NCI-H2196 (cell line): ENCODE results near the gene PPP1R14C.
"Not testable (repeated sequence)": the region's sequence is repeated elsewhere in the genome, so short reads cannot be mapped to it uniquely, and the experiment has no call there.

Experiments
- DNase-seq: peaks from one replicate; lab custom pipeline; 2025; ENCODE audit not compliant: unreplicated experiment; lab: John Stamatoyannopoulos, UW

Gene PPP1R14C

GRCh38 chr6:150212778-150213177, 69.9 kb downstream of the PPP1R14C start:
- no peak for DNase-seq

GRCh38 chr6:150213301-150213700, 70.5 kb downstream of the PPP1R14C start:
- DNase-seq: no peak

DNA sequence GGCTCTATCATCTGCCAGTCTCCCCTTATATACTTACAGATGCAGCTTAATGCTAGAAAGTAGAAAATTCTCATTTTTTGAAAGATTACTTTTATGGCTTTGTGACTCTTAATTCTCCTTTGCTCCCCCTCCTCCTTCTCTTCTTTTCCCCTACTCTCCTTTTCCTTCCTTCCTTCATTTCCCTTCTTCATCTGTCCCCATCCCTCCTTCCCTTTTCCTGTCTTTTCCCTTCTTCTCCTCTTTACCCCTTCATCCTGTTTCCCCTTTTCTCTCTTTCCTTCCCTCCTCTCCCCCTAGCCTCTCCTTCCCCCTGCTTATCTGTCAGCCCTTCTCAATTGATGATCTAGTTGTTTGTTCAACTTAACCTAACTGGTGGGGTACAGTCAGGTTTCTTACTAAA, 71.5 kb downstream of the PPP1R14C start:
- no peak for DNase-seq

GRCh38 chr6:150220634-150221551, 78.0 kb downstream of the PPP1R14C start:
- no peak for DNase-seq

- DNase-seq: no peak
Measured at GRCh38 chr6:150224820-150225219, 82.0 kb downstream of the PPP1R14C start.

DNA sequence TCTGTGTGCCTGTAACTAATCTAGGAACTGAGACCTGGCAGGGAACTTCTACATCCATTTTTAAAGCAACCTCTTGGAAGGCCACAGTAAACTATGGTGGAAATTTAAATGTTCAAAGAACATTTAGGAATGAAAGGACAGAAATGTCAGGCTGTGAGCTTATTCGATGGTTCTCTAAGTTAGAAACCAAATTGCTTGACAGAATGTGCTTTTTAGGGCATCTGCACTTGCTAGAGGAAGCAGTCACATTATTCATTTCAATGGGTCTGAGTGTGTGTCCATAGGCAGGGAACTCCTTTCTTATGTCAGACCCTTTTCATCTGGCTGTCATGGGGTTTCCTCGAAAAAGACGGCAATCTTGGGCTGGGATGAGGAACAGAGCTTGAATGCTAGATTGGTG, 84.4 kb downstream of the PPP1R14C start:
- no peak for DNase-seq

DNA sequence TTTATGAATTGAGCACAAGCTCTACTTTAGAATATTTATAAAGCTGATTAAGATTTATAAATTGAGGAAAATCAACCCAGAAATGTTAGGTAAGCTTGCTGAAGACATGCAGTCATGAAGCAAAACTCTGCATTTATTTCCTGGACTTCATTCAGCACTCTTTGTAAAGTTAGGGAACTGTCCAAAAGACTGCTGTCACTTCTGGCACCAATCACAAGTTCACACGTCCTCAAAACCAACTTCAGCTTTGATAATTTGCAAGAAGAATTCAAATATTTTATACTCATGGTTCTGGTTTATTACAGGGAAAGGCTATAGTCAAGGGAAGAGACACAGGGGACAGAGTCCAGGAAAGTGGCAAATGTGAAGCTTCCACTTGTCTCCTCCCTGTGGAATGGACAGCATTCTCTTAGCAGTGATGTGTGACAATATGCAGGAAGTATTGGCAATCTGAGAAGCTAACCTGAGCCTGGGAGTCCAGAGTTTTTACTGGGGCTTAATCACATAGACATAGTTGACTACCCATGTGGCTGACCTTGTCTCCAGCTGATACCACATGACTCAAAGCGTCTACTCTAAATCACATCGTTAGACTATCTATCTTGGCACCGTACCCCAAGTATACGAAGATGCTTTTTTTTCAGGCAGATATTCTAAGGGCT, 85.4 kb downstream of the PPP1R14C start:
- no peak for DNase-seq

- no peak for DNase-seq
Measured at GRCh38 chr6:150229436-150230163, 86.8 kb downstream of the PPP1R14C start.

DNA sequence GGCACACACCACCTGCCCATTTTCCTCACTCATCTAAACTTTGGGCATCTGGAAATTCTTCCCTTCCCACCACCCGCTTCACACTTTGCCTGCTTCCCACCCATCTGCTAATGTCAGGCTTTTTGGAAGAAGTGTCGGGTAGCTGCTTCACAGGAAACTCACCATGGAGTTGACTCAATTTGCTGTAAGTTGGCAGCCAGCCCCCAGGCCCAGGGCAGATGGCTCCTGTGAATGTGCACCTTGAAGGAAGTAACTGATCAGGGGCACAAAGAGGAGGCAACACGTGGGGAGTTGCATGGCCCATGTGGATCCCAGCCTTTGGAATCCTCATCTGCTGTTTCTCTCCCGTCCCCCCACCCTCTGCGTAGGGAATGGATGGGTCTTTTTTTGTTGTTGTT, 87.3 kb downstream of the PPP1R14C start:
- DNase-seq: no peak

DNA sequence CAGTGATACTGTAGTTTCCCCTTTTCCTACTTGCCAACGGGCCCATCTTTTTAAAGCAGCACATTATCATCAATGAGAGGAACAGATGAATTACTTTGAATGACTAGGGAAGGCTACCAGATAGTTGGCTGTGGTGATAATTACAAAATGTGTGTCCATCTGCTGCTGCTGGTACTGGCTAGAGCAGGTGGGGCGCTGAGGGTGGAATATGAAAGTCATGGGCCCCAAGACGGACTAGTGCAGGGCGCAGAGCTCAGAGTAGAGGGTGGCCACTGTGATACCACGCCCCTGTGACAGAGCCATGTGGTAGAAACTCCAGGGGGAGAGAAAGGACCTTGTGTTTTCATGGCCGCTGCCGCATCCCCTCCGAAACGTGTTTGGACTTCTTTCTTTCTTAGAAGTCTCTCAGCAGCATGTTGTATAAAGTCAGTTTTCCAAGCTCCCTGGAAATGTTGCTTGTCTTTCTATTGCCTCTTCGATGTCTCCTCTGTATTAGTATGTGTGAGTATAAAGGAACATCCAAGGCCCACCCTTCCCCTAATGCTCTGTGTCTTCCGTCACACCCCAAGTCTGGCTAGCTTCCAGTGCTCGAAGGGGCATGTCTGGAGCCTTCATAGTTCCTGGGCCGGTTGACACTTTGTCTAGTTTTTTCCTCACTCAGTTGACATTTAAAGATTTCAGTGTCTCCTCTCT, 88.1 kb downstream of the PPP1R14C start:
- no peak for DNase-seq

GRCh38 chr6:150231525-150231850, 88.6 kb downstream of the PPP1R14C start:
- DNase-seq: no peak

GRCh38 chr6:150233843-150234269, 91.0 kb downstream of the PPP1R14C start:
- DNase-seq: no peak

GRCh38 chr6:150235218-150235617, 92.4 kb downstream of the PPP1R14C start:
- DNase-seq: no peak

GRCh38 chr6:150236114-150236513, 93.3 kb downstream of the PPP1R14C start:
- no peak for DNase-seq

- no peak for DNase-seq
Measured at GRCh38 chr6:150236544-150236943, 93.7 kb downstream of the PPP1R14C start.

DNA sequence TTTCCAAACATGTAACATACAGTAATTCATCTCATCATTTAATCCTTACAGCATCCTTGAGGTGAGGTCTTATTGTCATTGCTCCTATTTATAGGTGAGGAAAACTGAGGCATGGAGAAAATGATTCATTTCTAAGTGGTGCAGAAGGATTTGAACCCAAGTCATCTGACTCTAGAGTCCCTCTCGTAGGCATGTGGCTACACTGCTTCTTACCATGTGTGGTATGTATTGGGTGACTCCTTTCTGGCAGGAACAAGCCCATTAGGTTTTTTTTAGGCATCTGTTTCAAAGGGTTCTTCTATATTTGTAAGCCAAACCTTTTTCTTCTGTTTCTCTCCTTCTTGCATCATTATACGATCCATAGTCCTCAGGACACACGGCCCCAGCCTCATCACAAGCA, 94.8 kb downstream of the PPP1R14C start:
- no peak for DNase-seq

GRCh38 chr6:150238336-150238741, 95.5 kb downstream of the PPP1R14C start:
- no peak for DNase-seq

GRCh38 chr6:150238846-150239407, 96.1 kb downstream of the PPP1R14C start:
- no peak for DNase-seq

- not testable (repeated sequence) for DNase-seq
Measured at GRCh38 chr6:150241756-150242155, 98.9 kb downstream of the PPP1R14C start.

DNA sequence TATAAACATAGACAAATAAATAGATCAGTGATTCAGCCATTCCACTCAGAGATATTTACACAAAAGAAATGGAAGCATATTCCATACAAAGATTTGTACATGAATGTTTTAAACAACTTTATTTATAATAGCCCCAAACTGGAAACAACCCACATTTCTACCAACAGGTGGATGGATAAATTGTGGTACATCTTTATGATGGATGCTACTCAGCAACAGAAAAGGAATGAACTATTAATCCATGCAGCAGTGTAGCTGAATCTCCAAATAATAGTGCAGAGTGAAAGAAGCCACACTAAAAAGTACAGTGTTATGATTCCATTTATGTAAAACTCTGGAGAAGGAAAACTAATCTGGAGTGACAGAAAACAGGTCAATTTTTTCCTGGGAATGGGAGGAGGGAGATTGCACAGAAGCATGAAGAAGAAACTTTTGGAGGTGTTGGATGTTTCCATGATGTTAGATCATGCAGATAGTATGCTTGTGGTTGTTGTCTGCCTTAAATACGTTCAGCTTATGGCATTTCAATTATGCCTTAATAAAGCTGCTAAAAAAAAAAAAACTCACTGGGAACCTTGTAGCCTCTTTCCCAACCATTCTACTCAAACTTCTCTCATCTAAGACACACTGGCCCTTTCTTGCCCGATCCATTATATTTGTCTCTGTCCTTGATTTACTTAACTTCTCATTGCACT, 100.9 kb downstream of the PPP1R14C start:
- DNase-seq: no peak
